NCI-H82 treated with DMSO at 0.1 percent for 48 hours (cell line): Measurements from ENCODE around the gene AATK.

Source experiments
- DNase-seq: peaks from one replicate; lab custom pipeline; 2025; ENCODE audit not compliant: unreplicated experiment; lab: John Stamatoyannopoulos, UW

The AATK gene

DNA sequence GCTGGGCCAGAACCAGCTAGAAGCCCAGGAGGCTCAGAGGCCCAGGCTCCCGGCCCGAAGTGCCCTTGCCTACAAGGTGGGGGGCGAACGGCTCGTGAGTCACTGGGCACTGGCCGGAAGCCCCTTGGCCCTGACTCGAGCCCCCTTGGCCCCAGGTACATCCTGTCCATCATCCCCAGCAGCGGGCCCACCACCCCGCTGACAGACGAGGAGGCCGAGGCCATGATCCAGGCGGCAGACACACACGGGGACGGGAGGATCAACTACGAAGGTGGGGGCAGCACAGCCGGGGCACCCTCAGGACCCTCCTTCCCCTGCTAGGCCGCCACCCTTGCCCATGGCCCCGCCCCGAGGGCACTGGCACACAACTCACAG lies 15.8 kb upstream of the AATK start:
- DNase-seq: no peak

- no peak for DNase-seq
These were observed 15.1 kb upstream of the AATK start for GRCh38 chr17:81180836-81181810.

- DNase-seq: no peak
These were observed 13.8 kb upstream of the AATK start for GRCh38 chr17:81179861-81180260.

- no peak for DNase-seq
These were observed 13.2 kb upstream of the AATK start for GRCh38 chr17:81179220-81179619.

GRCh38 chr17:81178136-81179091 lies 12.4 kb upstream of the AATK start:
- no peak for DNase-seq

DNA sequence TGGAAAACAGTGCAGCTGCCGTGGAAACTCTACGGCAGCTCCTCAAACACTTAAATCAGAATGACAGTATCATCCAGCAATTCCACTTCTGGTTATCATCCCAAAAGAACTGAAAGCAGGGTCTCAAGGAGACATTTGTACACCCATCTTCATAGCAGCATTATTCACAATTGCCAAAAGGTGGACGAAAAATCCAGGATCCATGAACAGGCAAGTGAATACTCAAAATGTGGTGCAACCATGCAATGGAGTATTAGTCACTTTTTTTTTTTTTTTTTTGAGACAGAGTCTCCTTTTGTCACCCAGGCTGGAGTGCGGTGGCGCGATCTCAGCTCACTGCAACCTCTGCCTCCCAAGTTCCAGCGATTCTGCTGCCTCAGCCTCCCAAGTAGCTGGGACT lies 10.6 kb upstream of the AATK start:
- no peak for DNase-seq

DNA sequence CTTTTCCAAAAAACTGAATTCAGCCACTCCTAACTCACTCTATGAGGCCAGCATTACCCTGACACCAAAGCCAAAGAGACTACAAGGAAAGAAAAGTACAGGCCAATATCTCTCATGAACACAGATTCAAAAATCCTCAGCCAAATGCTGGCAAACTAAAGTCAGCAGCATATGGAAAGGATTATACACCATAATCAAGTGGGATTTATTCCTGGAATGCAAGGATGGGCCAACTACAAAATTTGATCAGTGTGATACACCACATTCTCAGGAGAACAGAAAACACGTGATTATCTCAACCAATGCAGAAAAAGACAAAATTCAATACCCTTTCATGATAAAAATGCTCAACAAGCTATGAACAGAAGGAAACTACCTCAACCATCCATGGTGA lies 7.7 kb upstream of the AATK start:
- no peak for DNase-seq

- DNase-seq: no peak
These were observed 7.2 kb upstream of the AATK start for GRCh38 chr17:81173052-81173761.

GRCh38 chr17:81171941-81172340 lies 5.9 kb upstream of the AATK start:
- DNase-seq: no peak

DNA sequence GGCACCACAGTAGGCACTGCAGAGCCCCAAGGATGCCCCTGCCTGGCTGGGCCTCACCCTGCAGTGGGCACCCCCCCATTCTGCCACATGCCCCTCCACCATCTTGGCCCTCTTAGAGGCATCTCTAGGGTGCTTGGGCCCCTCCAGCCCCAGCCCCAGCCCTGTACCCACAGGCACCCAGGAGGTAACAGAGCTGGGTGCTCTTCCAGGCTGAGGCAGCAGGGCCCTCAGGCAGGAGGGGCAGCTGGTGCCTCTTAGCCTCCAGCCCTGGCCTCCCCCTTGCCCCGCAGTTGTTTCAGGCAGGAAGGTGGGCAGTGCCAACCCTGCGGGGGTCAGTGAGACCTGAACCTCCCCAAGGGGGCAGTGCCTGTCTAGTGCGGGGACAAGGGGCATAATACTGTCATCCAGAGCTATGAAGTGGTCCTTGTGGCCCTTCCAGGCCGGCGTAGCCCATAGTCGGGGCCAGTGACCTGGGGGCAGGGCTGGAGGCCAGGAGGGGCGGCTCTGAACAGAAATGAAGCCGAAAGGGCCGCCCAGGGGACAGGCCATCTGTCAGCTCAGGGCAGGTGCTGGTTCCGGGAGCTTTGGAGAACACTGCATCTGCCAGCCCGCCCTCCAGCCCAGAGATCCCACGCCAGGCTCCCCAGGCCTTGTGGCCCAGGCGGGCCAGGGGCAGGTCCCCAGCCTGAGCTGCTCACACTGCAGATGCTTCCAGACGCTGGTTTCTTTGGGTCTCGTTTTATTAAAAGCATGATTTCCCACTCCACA lies 4.9 kb upstream of the AATK start:
- no peak for DNase-seq

DNA sequence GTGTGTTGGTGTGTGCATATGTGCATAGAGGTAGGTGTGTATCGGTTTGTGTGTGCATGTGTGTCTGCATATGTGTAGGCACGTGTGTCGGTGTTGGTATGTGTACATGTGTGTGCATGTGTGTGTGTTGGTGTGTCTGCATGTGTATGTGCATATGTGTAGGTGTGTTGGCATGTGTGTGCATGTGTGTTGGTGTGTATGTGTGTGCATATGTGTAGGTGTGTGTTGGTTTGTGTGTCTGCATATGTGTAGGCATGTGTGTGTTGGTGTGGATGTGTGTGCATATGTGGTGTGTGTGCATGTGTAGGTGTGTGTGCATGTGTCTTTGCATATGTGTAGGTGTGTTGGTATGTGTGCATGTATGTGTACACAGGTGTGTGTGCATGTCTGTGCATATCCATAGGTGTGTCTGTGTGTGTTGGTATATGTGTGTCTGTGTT lies 3.9 kb upstream of the AATK start:
- no peak for DNase-seq

- DNase-seq: no peak
These were observed 1.6 kb upstream of the AATK start for GRCh38 chr17:81167638-81168037.

DNA sequence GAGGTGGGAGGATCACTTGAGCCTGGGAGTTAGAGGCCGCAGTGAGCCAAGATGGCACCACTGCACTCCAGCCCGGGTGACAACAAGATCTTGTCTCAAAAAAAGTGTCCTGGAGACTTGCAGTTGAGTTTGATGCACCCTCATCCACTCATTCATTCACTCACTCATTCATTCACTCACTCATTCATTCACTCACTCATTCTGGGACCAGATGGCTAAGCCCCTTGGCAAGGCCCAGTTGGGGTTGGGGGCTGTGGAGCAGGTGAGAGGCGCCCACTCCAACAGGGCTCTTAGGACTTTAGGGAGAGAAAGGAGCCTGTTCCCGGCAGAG lies 1.1 kb upstream of the AATK start:
- DNase-seq: no peak

DNA sequence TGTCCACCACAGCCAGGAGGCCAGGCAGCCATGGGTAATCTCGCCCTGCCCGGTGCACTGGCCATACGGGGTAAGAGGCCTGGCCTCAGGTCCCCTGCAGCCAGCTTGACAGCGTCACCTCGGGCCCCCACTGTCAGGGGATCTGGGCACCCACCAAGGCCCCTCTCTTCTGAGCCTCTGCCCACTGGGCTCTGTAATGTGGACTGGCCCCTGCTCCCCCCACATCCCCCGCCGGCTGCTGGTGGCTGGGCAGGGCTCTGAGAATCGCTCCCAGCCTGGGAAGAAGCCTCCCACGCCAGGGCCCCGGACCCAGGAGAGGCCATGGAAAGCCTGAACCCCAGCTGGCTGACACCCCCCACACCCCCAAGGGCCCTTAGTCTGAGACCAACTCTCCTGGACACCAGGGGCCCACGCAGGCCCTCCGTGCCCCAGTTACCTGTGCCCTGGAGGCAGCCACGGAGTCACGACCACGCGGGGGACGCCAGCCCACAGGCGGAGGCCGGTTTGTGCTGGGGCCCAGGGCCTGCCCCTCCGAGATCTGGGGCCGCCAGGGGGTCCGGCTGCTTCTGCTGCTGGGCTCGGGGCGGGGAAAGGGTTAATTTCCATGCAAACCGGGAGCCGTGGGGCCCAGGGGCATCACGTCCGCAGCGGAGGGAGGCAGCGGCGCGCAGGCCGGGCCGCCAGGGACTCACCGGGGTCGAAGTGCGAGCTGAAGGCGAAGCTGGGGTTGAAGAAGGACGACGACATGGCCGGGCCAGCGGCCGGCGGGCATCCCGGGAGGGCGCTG lies 582 bp downstream of the AATK start, which contains the start of gene PVALEF:
Gene PVALEF, plus strand, starts transcription at position 262 of the 787 bp plus-strand sequence. CDS start 15,720 bp downstream, outside the sequence.
- DNase-seq: no peak

DNA sequence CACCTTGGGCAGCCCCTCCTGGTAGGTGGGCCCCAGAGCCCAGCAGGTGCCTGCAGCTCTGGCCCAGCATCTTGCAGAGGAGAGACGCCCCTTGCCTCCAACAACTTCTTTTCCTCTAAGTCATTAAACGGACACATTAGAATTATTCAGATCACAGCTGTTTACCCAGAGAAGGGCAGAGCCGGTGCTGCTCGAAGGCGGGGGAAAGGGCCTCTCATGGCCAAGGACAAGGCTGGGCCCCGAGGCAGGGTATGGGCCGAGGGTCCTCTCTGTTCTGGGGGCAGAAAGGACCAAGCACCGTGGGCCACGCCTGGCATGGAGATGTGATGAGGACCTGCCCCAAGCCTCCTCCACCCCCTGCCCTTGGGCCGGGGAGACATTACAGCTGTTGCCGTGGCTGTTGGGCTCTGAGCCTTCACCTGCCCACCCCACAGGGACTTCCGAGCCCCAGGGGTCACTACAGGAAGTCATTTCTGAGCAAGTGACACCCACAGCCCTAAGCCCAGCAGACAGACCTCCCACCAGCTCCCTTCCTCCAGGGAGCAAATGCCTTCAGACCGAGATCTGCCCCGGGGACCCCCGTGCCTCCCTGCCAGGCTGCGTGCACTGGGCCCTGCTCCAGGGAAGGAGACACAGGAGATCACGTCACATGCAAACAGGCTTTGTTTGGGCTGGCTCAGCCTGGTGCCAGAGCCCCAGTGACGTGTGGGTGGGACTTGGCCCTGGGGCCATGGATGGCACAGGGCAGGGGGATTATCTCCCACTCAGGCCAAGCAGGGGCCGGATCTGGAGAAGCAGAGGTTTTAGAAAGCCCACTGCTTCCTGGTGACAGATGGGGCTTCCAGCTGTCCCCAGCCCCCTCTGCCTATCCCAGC lies 1.4 kb downstream of the AATK start:
- peak; percentile 72 for DNase-seq

DNA sequence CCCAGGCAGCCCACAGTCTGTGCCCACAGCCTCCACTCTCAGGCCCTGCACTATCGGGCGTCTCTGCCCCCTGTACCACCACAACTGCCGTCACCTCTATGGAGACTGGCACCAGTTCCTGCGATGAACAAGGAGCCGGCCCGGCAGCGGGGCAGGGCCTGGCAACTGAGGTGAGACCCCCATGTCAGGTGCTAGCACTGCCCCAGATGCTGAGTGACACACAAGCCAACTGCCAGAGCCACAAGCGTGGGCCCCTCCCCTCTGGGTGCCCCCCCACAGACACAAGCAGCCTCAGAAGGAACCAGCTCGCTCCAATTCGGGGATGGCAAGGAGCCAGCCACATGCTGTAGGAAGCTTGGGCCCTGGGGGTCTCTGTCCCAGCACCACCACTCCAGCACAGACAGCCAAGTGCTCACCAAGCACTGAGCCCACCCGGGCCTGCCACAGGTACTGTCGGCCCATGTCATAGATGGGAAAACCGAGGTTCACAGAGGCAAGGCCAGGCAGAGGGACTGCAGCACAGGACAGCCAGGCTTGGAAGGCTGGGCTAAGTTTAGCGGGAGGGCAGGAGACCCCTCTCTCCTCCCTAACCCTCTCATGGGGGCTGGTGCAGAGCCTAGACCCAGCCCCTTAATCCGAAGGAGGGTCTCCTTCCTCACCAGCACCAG lies 2.2 kb downstream of the AATK start:
- no peak for DNase-seq

DNA sequence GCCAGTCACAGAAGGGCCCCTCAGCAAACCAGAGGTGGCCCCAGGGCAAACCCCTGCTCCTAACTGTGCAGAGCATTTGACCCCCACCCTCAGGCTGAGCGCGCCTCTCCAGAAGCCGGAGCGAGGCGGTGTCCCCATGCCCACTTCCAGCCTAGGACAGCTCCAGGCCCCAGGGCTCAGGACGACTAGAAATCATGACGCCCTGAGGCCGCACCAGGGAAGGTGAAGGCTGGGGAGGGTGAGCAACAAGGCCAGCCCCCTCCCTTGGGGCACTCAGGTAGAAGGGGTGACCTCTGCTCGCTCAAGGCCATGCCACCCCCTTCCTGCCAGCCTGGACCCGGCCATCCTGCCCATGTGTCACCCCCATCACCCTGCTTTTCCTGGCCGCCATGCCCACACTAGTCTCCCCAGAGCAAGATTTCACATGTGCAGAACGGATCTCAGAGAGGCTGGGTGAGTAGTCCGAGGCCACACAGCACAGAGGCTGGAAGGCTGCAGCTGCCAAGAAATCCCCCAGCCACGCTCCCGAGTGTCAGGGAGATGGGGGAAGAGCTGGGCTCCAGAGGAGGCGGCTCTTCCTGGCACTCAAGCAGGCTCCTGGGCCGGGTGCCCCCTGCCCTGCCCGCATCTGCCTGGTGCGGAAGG lies 2.8 kb downstream of the AATK start:
- no peak for DNase-seq

DNA sequence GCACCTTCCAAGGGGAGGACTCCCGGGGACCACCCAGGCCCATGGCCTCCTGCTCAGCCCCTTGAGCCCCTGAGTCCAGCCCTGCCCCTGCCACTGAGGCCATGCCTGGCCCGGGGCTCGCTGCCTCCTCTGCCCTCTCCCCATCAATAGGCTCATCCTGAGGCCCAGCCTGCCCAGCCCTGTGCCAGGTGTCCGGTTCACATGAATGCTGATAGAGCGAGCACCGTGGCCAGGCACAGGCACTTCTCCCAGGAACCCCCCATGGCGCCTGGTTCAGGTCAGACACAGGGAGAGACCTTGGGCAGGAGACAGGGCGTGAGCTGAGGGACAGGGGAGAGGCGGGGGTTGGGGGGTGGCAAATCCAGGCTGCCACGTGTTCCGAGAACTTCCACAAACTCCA lies 3.5 kb downstream of the AATK start:
- no peak for DNase-seq
